Left ventricle myocardium inferior (tissue), 1 donor: ENCODE data around the gene TREML4. TPM values are rescaled to one million over a fixed set of nuclear protein-coding genes. Genes with fewer than 3 reads are reported as not detected.

ENCODE experiments used
- total RNA-seq: library from RNA; stranded (reverse); fragmentation: NEBNext Ultra II Directional; extraction: Animal tissue kit (Norgen Biotek cat#: 25700); gene quantifications from one replicate; pipeline ENCODE4 v1.2.1, GENCODE V29; 2021
- donor health status: DM: no; HTN: yes; CAD: no; lungs with severe emphysema.

Gene TREML4
- total RNA-seq, 1 donor from 2014 or later = not detected

Other genes with a start within 250 kb of the TREML4 start
- gene UNC5CL, start 189.1 kb upstream of the TREML4 start, total RNA-seq = 0.27 TPM
- gene TSPO2, start 185.9 kb upstream of the TREML4 start, total RNA-seq = not detected
- gene APOBEC2, start 175.1 kb upstream of the TREML4 start, total RNA-seq = 219 TPM
- 19.9 TPM for gene OARD1, start 156.0 kb upstream of the TREML4 start, total RNA-seq
- gene NFYA, start 155.4 kb upstream of the TREML4 start, total RNA-seq = 12.5 TPM
- not detected for gene TREML1, start 74.0 kb upstream of the TREML4 start, total RNA-seq
- 0.66 TPM for gene TREM2, start 65.2 kb upstream of the TREML4 start, total RNA-seq
- gene TREML2, start 27.2 kb upstream of the TREML4 start, total RNA-seq = not detected
- gene TREM1, start 58.3 kb downstream of the TREML4 start, total RNA-seq = 0.52 TPM
- not detected for gene NCR2, start 107.3 kb downstream of the TREML4 start, total RNA-seq